HepG2 (cell line): ENCODE data around the gene TOP1. TPM values are rescaled to one million over a fixed set of nuclear protein-coding genes. Genes with fewer than 3 reads are reported as not detected.

ENCODE experiments used
- CREB1 ChIP-seq, 2 experiments: fragments of 450-650 bp in 1 of 2; IDR thresholded peaks; 2 replicates each; pipeline ENCODE4 v1.6.1; 2016 to 2017; ENCODE audit warnings: control low read depth in 1 of 2, mild to moderate bottlenecking in 1 of 2, missing compliant biosample characterization in 1 of 2, missing genetic modification characterization in 1 of 2
- EEA1 ChIP-seq: sonication (generic); formaldehyde crosslinking; IDR thresholded peaks from 2 replicates; pipeline ENCODE4 v1.5.1; 2020; ENCODE audit warnings: mild to moderate bottlenecking, missing genetic modification reagents, borderline replicate concordance
- GABPA ChIP-seq, 2 experiments: IDR thresholded peaks; 2 replicates each; pipeline ENCODE4 v1.6.1; 2011 to 2016; ENCODE audit warnings: low read depth in 2 of 2, low read length in 1 of 2, missing biosample characterization in 1 of 2, missing genetic modification characterization in 1 of 2
- GPBP1L1 ChIP-seq: sonication (generic); formaldehyde crosslinking; IDR thresholded peaks from 2 replicates; pipeline ENCODE4 v1.5.0; 2020; ENCODE audit warnings: mild to moderate bottlenecking, missing genetic modification reagents
- GZF1 ChIP-seq: sonication (generic); formaldehyde crosslinking; IDR thresholded peaks from 2 replicates; pipeline ENCODE4 v1.5.1; 2020; ENCODE audit warnings: mild to moderate bottlenecking, missing genetic modification reagents
- KMT2B ChIP-seq: IDR thresholded peaks from 2 replicates; pipeline ENCODE4 v1.6.1; 2016; ENCODE audit warnings: missing genetic modification reagents, missing compliant biosample characterization
- MXD4 ChIP-seq: IDR thresholded peaks from 2 replicates; pipeline ENCODE4 v1.6.1; 2016; ENCODE audit warnings: mild to moderate bottlenecking, missing biosample characterization, missing genetic modification reagents
- RXRB ChIP-seq: IDR thresholded peaks from 2 replicates; pipeline ENCODE4 v1.6.1; 2016; ENCODE audit warnings: borderline replicate concordance, missing genetic modification reagents, missing compliant biosample characterization
- SATB2 ChIP-seq: sonication (generic); formaldehyde crosslinking; IDR thresholded peaks from 2 replicates; pipeline ENCODE4 v1.5.0; 2020; ENCODE audit warnings: missing genetic modification reagents
- U2AF2 ChIP-seq: fragments of 200-400 bp; formaldehyde crosslinking; IDR thresholded peaks from 2 replicates; pipeline ENCODE4 v1.6.1; 2017; ENCODE audit warnings: low read depth, mild to moderate bottlenecking, low read length
- ZNF44 ChIP-seq: sonication (generic); formaldehyde crosslinking; IDR thresholded peaks from 2 replicates; pipeline ENCODE4 v1.5.1; 2020; ENCODE audit warnings: mild to moderate bottlenecking, missing genetic modification reagents
- ZNF589 ChIP-seq: sonication (generic); formaldehyde crosslinking; conservative IDR thresholded peaks from 2 replicates; pipeline ENCODE4 v1.8.0; 2022; ENCODE audit warnings: mild to moderate bottlenecking, moderate library complexity, missing genetic modification reagents
- ZNF777 ChIP-seq: sonication (generic); formaldehyde crosslinking; IDR thresholded peaks from 2 replicates; pipeline ENCODE4 v1.4.0; 2020; ENCODE audit warnings: missing genetic modification reagents
- ZNF891 ChIP-seq: sonication (generic); formaldehyde crosslinking; IDR thresholded peaks from 2 replicates; pipeline ENCODE4 v1.5.0; 2020; ENCODE audit warnings: mild to moderate bottlenecking, missing genetic modification reagents
- ZSCAN30 ChIP-seq: sonication (generic); formaldehyde crosslinking; IDR thresholded peaks from 2 replicates; pipeline ENCODE4 v1.5.0; 2020; ENCODE audit warnings: mild to moderate bottlenecking, missing genetic modification reagents
- polyA plus RNA-seq, 8 experiments: library from polyadenylated mRNA; depleted of rRNA in 3 of 8; stranded (reverse) in 7 of 8; unstranded in 1 of 8; fragments of >200 nt; fragmentation: Illumina TruSeq in 4 of 8; extraction: Trizol in 4 of 8; gene quantifications; 2 replicates each; pipeline versions ENCODE4 v1.2.1 to v1.2.3, GENCODE V29; 2011 to 2016; ENCODE audit warnings: low read depth in 4 of 8, missing spikeins in 1 of 8, mixed read lengths in 1 of 8; ENCODE audit not compliant: insufficient read depth in 1 of 8
- total RNA-seq, 5 experiments: library from RNA; depleted of rRNA; stranded (reverse); fragments of >200 nt; fragmentation: Illumina TruSeq; extraction: Trizol; gene quantifications; 2 replicates each; pipeline ENCODE4 v1.2.3, GENCODE V29; 2016; ENCODE audit warnings: low read depth in 1 of 5
- TF ChIP-seq, protein P1 (sequence below): sonication (generic); formaldehyde crosslinking; IDR thresholded peaks from 2 replicates; pipeline ENCODE4 v1.8.1; 2023; ENCODE audit warnings: mild to moderate bottlenecking, missing genetic modification reagents, borderline replicate concordance
- TF ChIP-seq, protein P2 (sequence below): sonication (generic); formaldehyde crosslinking; conservative IDR thresholded peaks from 2 replicates; pipeline ENCODE4 v1.8.0; 2022; ENCODE audit warnings: missing genetic modification reagents
- TF ChIP-seq, protein P3 (sequence below): sonication (generic); formaldehyde crosslinking; IDR thresholded peaks from 2 replicates; pipeline ENCODE4 v1.4.0; 2020; ENCODE audit warnings: missing genetic modification reagents
- TF ChIP-seq, protein P4 (sequence below): sonication (generic); formaldehyde crosslinking; IDR thresholded peaks from 2 replicates; pipeline ENCODE4 v1.9.0; 2021; ENCODE audit warnings: missing genetic modification reagents, borderline replicate concordance

TOP1 gene
- total and polyA plus RNA-seq, 2 of the 13 experiments (the other 11 are each of a cell fraction or from before 2014, with no cell fraction given), result 10.2 to 19.4 TPM

DNA sequence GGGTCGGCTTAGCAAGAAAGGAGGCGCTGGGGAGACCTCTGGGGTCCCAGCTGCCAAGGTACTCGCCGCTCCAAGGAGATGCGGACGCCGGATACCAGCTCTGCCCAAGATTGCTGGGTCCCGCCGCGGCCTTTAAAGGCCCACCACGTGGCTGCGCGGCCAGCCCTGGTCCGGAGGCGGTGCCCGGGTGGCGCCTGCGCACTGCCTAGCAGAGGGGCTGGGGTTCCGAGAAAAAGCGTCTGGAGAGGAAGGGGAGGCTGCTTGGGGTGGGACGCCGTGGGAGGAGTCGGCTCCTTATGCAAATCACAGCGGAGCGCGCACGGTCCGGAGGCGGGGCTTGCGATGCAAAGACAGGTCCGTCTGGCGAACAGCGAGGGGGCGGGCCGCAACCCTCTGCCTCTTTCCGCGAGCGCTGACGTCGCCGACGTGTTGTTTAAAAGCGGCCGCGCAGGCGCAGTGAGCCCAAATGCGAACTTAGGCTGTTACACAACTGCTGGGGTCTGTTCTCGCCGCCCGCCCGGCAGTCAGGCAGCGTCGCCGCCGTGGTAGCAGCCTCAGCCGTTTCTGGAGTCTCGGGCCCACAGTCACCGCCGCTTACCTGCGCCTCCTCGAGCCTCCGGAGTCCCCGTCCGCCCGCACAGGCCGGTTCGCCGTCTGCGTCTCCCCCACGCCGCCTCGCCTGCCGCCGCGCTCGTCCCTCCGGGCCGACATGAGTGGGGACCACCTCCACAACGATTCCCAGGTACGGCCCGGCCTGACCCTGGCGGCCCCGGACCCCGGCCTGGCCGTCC, at the start of gene TOP1 (continued):
- TF ChIP-seq CREB1 (IDR thresholded peaks at IDR 0.05), result peak; percentile 91
- peak; percentile 74 for TF ChIP-seq CREB1 (CRISPR knock-in tag; IDR thresholded peaks at IDR 0.05)
- TF ChIP-seq GZF1, result no peak; the same call in 1 of the 2 replicates
- TF ChIP-seq MXD4 (CRISPR knock-in tag), result peak; percentile 99
- TF ChIP-seq, protein P1, sequence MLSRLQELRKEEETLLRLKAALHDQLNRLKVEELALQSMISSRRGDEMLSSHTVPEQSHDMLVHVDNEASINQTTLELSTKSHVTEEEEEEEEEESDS, result peak; percentile 92
- TF ChIP-seq, protein P2, sequence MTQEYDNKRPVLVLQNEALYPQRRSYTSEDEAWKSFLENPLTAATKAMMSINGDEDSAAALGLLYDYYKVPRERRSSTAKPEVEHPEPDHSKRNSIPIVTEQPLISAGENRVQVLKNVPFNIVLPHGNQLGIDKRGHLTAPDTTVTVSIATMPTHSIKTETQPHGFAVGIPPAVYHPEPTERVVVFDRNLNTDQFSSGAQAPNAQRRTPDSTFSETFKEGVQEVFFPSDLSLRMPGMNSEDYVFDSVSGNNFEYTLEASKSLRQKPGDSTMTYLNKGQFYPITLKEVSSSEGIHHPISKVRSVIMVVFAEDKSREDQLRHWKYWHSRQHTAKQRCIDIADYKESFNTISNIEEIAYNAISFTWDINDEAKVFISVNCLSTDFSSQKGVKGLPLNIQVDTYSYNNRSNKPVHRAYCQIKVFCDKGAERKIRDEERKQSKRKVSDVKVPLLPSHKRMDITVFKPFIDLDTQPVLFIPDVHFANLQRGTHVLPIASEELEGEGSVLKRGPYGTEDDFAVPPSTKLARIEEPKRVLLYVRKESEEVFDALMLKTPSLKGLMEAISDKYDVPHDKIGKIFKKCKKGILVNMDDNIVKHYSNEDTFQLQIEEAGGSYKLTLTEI, result no peak
- no peak for TF ChIP-seq GPBP1L1
- TF ChIP-seq ZNF777 (CRISPR knock-in tag), result no peak; the same call in 1 of the 2 replicates
- TF ChIP-seq GABPA (IDR thresholded peaks at IDR 0.05; ENCODE audit: low read depth, low read length), result no peak
- TF ChIP-seq GABPA (CRISPR knock-in tag; IDR thresholded peaks at IDR 0.05; ENCODE audit: low read depth), result peak; percentile 76
- TF ChIP-seq EEA1 (CRISPR knock-in tag), result peak; percentile 25; the same call in 1 of the 2 replicates
- TF ChIP-seq U2AF2, result no peak
- no peak for TF ChIP-seq ZNF589 (CRISPR knock-in tag)
- TF ChIP-seq SATB2 (CRISPR knock-in tag), result peak; percentile 73; the same call in 1 of the 2 replicates
- TF ChIP-seq KMT2B (CRISPR knock-in tag), result peak; percentile 77
- no peak for TF ChIP-seq ZSCAN30 (CRISPR knock-in tag)
- no peak; the same call in 1 of the 2 replicates for TF ChIP-seq ZNF44 (CRISPR knock-in tag)
- TF ChIP-seq RXRB, result no peak; the same call in 1 of the 2 replicates
- no peak; the same call in none of the 2 replicates for TF ChIP-seq ZNF891 (CRISPR knock-in tag)
- TF ChIP-seq, protein P3, sequence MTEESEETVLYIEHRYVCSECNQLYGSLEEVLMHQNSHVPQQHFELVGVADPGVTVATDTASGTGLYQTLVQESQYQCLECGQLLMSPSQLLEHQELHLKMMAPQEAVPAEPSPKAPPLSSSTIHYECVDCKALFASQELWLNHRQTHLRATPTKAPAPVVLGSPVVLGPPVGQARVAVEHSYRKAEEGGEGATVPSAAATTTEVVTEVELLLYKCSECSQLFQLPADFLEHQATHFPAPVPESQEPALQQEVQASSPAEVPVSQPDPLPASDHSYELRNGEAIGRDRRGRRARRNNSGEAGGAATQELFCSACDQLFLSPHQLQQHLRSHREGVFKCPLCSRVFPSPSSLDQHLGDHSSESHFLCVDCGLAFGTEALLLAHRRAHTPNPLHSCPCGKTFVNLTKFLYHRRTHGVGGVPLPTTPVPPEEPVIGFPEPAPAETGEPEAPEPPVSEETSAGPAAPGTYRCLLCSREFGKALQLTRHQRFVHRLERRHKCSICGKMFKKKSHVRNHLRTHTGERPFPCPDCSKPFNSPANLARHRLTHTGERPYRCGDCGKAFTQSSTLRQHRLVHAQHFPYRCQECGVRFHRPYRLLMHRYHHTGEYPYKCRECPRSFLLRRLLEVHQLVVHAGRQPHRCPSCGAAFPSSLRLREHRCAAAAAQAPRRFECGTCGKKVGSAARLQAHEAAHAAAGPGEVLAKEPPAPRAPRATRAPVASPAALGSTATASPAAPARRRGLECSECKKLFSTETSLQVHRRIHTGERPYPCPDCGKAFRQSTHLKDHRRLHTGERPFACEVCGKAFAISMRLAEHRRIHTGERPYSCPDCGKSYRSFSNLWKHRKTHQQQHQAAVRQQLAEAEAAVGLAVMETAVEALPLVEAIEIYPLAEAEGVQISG (CRISPR knock-in tag), result peak; percentile 67
- TF ChIP-seq, protein P4, sequence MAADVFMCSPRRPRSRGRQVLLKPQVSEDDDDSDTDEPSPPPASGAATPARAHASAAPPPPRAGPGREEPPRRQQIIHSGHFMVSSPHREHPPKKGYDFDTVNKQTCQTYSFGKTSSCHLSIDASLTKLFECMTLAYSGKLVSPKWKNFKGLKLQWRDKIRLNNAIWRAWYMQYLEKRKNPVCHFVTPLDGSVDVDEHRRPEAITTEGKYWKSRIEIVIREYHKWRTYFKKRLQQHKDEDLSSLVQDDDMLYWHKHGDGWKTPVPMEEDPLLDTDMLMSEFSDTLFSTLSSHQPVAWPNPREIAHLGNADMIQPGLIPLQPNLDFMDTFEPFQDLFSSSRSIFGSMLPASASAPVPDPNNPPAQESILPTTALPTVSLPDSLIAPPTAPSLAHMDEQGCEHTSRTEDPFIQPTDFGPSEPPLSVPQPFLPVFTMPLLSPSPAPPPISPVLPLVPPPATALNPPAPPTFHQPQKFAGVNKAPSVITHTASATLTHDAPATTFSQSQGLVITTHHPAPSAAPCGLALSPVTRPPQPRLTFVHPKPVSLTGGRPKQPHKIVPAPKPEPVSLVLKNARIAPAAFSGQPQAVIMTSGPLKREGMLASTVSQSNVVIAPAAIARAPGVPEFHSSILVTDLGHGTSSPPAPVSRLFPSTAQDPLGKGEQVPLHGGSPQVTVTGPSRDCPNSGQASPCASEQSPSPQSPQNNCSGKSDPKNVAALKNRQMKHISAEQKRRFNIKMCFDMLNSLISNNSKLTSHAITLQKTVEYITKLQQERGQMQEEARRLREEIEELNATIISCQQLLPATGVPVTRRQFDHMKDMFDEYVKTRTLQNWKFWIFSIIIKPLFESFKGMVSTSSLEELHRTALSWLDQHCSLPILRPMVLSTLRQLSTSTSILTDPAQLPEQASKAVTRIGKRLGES, result peak; percentile 43; the same call in 1 of the 2 replicates
